Measurements from ENCODE around the gene NOS1. TPM values are rescaled to one million over a fixed set of nuclear protein-coding genes. Genes with fewer than 3 reads are reported as not detected.

Gene NOS1
- total and polyA plus RNA-seq, 2 experiments from 2014 or later: 0.63 to 3.0 TPM

- TF ChIP-seq ZNF462 (CRISPR knock-in tag; IDR thresholded peaks at IDR 0.05): no peak
- no peak for TF ChIP-seq CTCF (conservative IDR thresholded peaks at IDR 0.05; ENCODE audit: low read depth in 2 of 2)
- TF ChIP-seq NANOG (IDR thresholded peaks at IDR 0.05; ENCODE audit: borderline replicate concordance): no peak
Measured at GRCh38 chr12:117316336-117316735, 45.1 kb downstream of the NOS1 start (continued).

- no peaks in the 10 kb centered on the region; the same call in 2 of the 3 replicates for H3K36me3 Mint-ChIP-seq (ENCODE audit: low read depth)
- H3K27me3 ChIP-seq (ENCODE audit: insufficient read depth): no peaks in the 10 kb centered on the region
- H3K27ac ChIP-seq (ENCODE audit: low read depth): no peak overlapping the region
- no peaks in the 10 kb centered on the region for H3F3A ChIP-seq (replicated peaks; ENCODE audit: low read depth)
- no peak for ATAC-seq
- H3K27me3 Mint-ChIP-seq (ENCODE audit: insufficient read depth, low read depth, poor library complexity): peaks cover 2% of the 10 kb centered on the region
- no peaks in the 10 kb centered on the region for H3K36me3 ChIP-seq (ENCODE audit: insufficient read depth)
- H3K4me2 ChIP-seq: no peak overlapping the region
- no peaks in the 10 kb centered on the region for H3K9me3 Mint-ChIP-seq
- H3K9me2 ChIP-seq (ENCODE audit: insufficient read depth): no peaks in the 10 kb centered on the region
- DNase-seq (ENCODE audit: low spot score): no peak
- H3K4me3 Mint-ChIP-seq: no peak overlapping the region
- H2AFZ ChIP-seq: no peak overlapping the region
- H4K20me1 ChIP-seq (replicated peaks; ENCODE audit: insufficient read depth): no peaks in the 10 kb centered on the region
- no peak overlapping the region for H3K27ac Mint-ChIP-seq
- H3K4me1 ChIP-seq (ENCODE audit: insufficient read depth): no peaks in the 10 kb centered on the region
- H3K4me1 Mint-ChIP-seq: no peaks in the 10 kb centered on the region
- no peak overlapping the region for H3K4me3 ChIP-seq
- H3K79me2 ChIP-seq (replicated peaks; ENCODE audit: insufficient read depth): no peaks in the 10 kb centered on the region
- no peak for TF ChIP-seq REST (IDR thresholded peaks at IDR 0.05; ENCODE audit: unreplicated experiment)
- no peak for TF ChIP-seq JUNB (IDR thresholded peaks at IDR 0.05; ENCODE audit: unreplicated experiment)
- no peak for TF ChIP-seq EZH2 (IDR thresholded peaks at IDR 0.05; ENCODE audit: low read depth, unreplicated experiment)
- no peak for TF ChIP-seq NANOG (IDR thresholded peaks at IDR 0.05; ENCODE audit: borderline replicate concordance)
- no peak for TF ChIP-seq EZH2phosphoT487 (IDR thresholded peaks at IDR 0.05; ENCODE audit: unreplicated experiment)
- no peak for TF ChIP-seq ZNF331 (CRISPR knock-in tag; IDR thresholded peaks at IDR 0.05; ENCODE audit: low read depth)
- no peak for TF ChIP-seq ETS1 (IDR thresholded peaks at IDR 0.05)
- no peak for TF ChIP-seq STAT1 (IDR thresholded peaks at IDR 0.05; ENCODE audit: unreplicated experiment)
- TF ChIP-seq CTCF (conservative IDR thresholded peaks at IDR 0.05; ENCODE audit: low read depth in 2 of 2): no peak
Measured at GRCh38 chr12:117313926-117314325, 47.5 kb downstream of the NOS1 start.
